AG04449 (cell line): ENCODE data around the gene TRPV3.

Experiments
- CTCF ChIA-PET: fragments of 350-600 bp; formaldehyde crosslinking; extraction: SDS; loops from one replicate; lab custom pipeline; 2021; ENCODE audit warnings: antibody characterized with exemption; lab: Yijun Ruan, JAX
- POLR2A ChIA-PET: fragments of 400-600, 350-600 bp; formaldehyde crosslinking; extraction: SDS; loops from one replicate; lab custom pipeline; 2020; ENCODE audit warnings: antibody characterized with exemption, inconsistent platforms; lab: Yijun Ruan, JAX
- DNase-seq: peaks from one replicate; pipeline ENCODE4 v3.0.0-alpha.2; 2010; ENCODE audit warnings: low read depth, low spot score
- H3K4me3 ChIP-seq: 2 replicates; pipeline ENCODE4 v1.5.1; 2011; ENCODE audit warnings: low read depth, mild to moderate bottlenecking, control low read depth, low read length
- CTCF ChIP-seq: IDR thresholded peaks from one replicate; pipeline ENCODE4 v1.5.1; 2011; ENCODE audit warnings: mild to moderate bottlenecking, moderate library complexity, low read length, control low read depth, inconsistent platforms; ENCODE audit not compliant: insufficient read depth; ENCODE audit errors: missing control alignments

Gene TRPV3

GRCh38 chr17:3531266-3532101 lies 26.1 kb downstream of the TRPV3 start:
- ChIA-PET POLR2A (no interaction called here), CTCF (no interaction called here)
- no peak for DNase-seq
- TF ChIP-seq CTCF = no peak
- H3K4me3 ChIP-seq = no peak overlapping the region

GRCh38 chr17:3529817-3530741 lies 27.5 kb downstream of the TRPV3 start:
- ChIA-PET POLR2A (no interaction called here), CTCF (no interaction called here)
- DNase-seq = no peak
- TF ChIP-seq CTCF = no peak
- no peak overlapping the region for H3K4me3 ChIP-seq

- H3K4me3 ChIP-seq = no peak overlapping the region
- POLR2A ChIA-PET = no interaction called here
- CTCF ChIA-PET = no interaction called here
- no peak for TF ChIP-seq CTCF
- no peak for DNase-seq
These were observed 28.6 kb downstream of the TRPV3 start for GRCh38 chr17:3528880-3529511.

GRCh38 chr17:3528403-3528851 lies 29.2 kb downstream of the TRPV3 start:
- CTCF ChIA-PET = no interaction called here
- no peak for DNase-seq

GRCh38 chr17:3527896-3528295 lies 29.7 kb downstream of the TRPV3 start:
- no peak for TF ChIP-seq CTCF
- no peak for DNase-seq
- ChIA-PET POLR2A (no interaction called here), CTCF (no interaction called here)
- H3K4me3 ChIP-seq = no peak overlapping the region

More at GRCh38 chr17:3528403-3528851, 29.2 kb downstream of the TRPV3 start:
- H3K4me3 ChIP-seq = no peak overlapping the region
- no peak for TF ChIP-seq CTCF
- POLR2A ChIA-PET = no interaction called here
